ENCODE measurements around the gene USP10.

Gene USP10

DNA sequence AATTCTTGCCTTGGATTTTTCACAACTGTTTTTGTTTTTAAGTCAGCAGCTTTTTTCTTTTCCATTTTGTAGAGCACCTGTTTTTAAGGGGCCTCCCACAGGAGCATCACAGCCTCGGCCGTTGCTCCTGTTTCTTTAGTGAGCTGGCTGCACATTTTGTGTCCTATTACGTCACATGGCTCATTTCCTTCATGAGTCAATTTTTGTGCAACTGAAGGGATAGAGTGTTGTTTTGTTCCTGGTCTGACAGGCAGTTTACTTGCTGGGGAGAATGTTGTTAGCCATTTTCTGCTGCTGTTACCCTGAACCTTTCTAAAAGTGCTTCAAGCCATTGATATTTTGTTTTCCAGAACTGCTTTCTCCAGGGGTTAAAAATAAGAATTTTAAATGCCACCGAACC is 75.0 kb downstream of the USP10 start:
- H3K4me1 ChIP-seq (ENCODE audit: control extremely low read depth in 1 of 4, control insufficient read depth in 4 of 4, insufficient read depth in 4 of 4, low read length in 3 of 4), result no peaks in the 10 kb centered on the region
- peak overlapping the region in 1 of 7 experiments; percentile 19 for H3K4me3 ChIP-seq (ENCODE audit: control insufficient read depth in 1 of 7, extremely low read depth in 1 of 7, insufficient read depth in 4 of 7, low read depth in 2 of 7, low read length in 6 of 7)
- peaks cover 20 to 79% (median 68%) of the 10 kb centered on the region in 4 experiments for H3K36me3 ChIP-seq (ENCODE audit: control insufficient read depth in 4 of 4, insufficient read depth in 4 of 4, low read length in 3 of 4)
- H3K27me3 ChIP-seq (replicated peaks in 2 of 5; ENCODE audit: control insufficient read depth in 4 of 5, insufficient read depth in 5 of 5, low read length in 4 of 5), result no peaks in the 10 kb centered on the region
- POLR2A ChIA-PET, result no interaction called here
- 95% methylated on average over 3 of the region's 4 CpGs for WGBS (ENCODE audit: insufficient coverage)
- H3K9me3 ChIP-seq (ENCODE audit: control extremely low read depth in 1 of 5, control insufficient read depth in 4 of 5, insufficient read depth in 2 of 5, low read depth in 1 of 5, low read length in 4 of 5), result no peaks in the 10 kb centered on the region
- CTCF ChIA-PET, result interaction anchor here (1.0 kb wide), 1 partner anchor 21 kb away, joined by 3 read pairs; no protein-coding TSS in a partner anchor
- no peak overlapping the region for H3K27ac ChIP-seq (ENCODE audit: insufficient read depth in 1 of 2, low read depth in 1 of 2, low read length in 2 of 2, poor library complexity in 1 of 2, severe bottlenecking in 2 of 2)
- peak in 1 of 3 donors; percentile 21 for DNase-seq

DNA sequence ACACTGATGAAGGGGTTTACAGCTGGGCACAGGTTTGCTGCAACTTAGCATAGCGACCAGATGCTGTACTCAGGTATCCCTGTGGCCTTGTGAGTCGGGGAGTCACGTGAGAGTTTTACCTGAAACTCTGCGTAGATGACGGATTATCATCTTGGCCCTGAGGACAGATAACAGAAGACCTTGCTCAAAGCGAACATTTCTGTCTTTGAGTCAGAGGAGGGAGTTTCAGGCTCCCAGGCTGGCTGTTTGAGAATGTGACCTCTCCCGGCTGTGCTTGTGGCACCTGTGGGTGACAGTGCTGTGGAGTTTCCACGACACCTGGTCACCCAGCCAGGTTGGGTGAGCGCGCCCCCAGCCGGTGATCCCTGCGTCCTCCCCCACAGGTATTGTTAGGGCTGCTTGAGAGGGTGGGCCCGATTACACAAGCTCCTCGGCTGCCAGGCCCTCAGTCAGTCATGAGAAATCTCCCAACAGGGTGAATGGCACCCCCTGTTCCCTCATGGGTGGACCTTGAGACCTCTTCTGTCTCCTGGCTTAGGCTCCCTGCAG is 75.5 kb downstream of the USP10 start:
- WGBS (ENCODE audit: insufficient coverage), result 97% methylated on average over 14 of the region's 14 CpGs
- ChIA-PET POLR2A (no interaction called here), CTCF (interaction anchor here (1.0 kb wide), 1 partner anchor 22 kb away, joined by 3 read pairs; no protein-coding TSS in a partner anchor)
- DNase-seq, result no peak
- H3K36me3 ChIP-seq (ENCODE audit: control insufficient read depth in 4 of 4, insufficient read depth in 4 of 4, low read length in 3 of 4), result peaks cover 20 to 81% (median 69%) of the 10 kb centered on the region in 4 experiments
- H3K9me3 ChIP-seq (ENCODE audit: control extremely low read depth in 1 of 5, control insufficient read depth in 4 of 5, insufficient read depth in 2 of 5, low read depth in 1 of 5, low read length in 4 of 5), result no peaks in the 10 kb centered on the region
- H3K27me3 ChIP-seq (replicated peaks in 2 of 5; ENCODE audit: control insufficient read depth in 4 of 5, insufficient read depth in 5 of 5, low read length in 4 of 5), result no peaks in the 10 kb centered on the region
- peak overlapping the region in 1 of 2 experiments; percentile 34 for H3K27ac ChIP-seq (ENCODE audit: insufficient read depth in 1 of 2, low read depth in 1 of 2, low read length in 2 of 2, poor library complexity in 1 of 2, severe bottlenecking in 2 of 2)
- H3K4me3 ChIP-seq (ENCODE audit: control insufficient read depth in 1 of 7, extremely low read depth in 1 of 7, insufficient read depth in 4 of 7, low read depth in 2 of 7, low read length in 6 of 7), result peak overlapping the region in 1 of 7 experiments; percentile 54
- no peaks in the 10 kb centered on the region for H3K4me1 ChIP-seq (ENCODE audit: control extremely low read depth in 1 of 4, control insufficient read depth in 4 of 4, insufficient read depth in 4 of 4, low read length in 3 of 4)

DNA sequence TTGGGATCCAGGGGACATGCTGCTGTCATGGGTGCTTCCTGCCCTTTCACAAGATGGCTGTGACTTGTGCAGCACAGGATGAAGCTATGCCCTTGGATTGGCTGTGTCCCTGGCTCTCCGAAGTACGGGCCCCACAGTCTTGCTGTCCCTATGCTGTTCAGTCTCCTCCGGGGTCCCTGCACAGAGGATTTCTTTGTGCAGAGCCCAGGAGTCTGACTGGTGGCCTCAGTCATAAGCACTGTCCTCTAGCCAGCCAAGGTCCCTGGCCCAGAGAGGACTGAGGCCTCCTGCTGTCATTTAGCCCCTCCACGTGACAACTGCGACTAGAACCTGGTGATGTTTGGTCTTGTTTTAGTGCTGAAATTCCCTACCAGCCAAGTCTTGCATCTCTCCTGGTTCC is 77.6 kb downstream of the USP10 start:
- ChIA-PET POLR2A (no interaction called here), CTCF (interaction anchor here (0.9 kb wide), 1 partner anchor 34 kb away, joined by 4 read pairs; no protein-coding TSS in a partner anchor)
- Histone ChIP-seq H3K27me3 (replicated peaks in 2 of 5; ENCODE audit: control insufficient read depth in 4 of 5, insufficient read depth in 5 of 5, low read length in 4 of 5) (no peaks in the 10 kb centered on the region), H3K36me3 (ENCODE audit: control insufficient read depth in 4 of 4, insufficient read depth in 4 of 4, low read length in 3 of 4) (peaks cover 18 to 72% (median 62%) of the 10 kb centered on the region in 4 experiments), H3K4me3 (ENCODE audit: control insufficient read depth in 1 of 7, extremely low read depth in 1 of 7, insufficient read depth in 4 of 7, low read depth in 2 of 7, low read length in 6 of 7) (no peak overlapping the region), H3K9me3 (ENCODE audit: control extremely low read depth in 1 of 5, control insufficient read depth in 4 of 5, insufficient read depth in 2 of 5, low read depth in 1 of 5, low read length in 4 of 5) (no peaks in the 10 kb centered on the region), H3K4me1 (ENCODE audit: control extremely low read depth in 1 of 4, control insufficient read depth in 4 of 4, insufficient read depth in 4 of 4, low read length in 3 of 4) (no peaks in the 10 kb centered on the region), H3K27ac (ENCODE audit: insufficient read depth in 1 of 2, low read depth in 1 of 2, low read length in 2 of 2, poor library complexity in 1 of 2, severe bottlenecking in 2 of 2) (no peak overlapping the region)
- DNase-seq, result no peak
- WGBS (ENCODE audit: insufficient coverage), result 100% methylated on average over 4 of the region's 5 CpGs

DNA sequence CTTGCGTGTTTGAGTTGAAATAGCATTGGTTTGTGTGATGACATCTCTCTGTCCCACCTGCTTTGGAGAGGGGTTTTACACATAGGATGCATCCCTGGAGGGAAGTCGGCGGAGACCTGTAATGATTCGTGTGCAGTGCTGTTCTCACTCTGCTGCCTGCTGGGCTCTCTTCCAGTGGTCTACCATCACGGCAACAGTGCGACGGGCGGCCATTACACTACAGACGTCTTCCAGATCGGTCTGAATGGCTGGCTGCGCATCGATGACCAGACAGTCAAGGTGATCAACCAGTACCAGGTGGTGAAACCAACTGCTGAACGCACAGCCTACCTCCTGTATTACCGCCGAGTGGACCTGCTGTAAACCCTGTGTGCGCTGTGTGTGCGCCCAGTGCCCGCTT is 78.9 kb downstream of the USP10 start:
- no peak for DNase-seq
- ChIA-PET POLR2A (no interaction called here), CTCF (no interaction called here)
- H3K27ac ChIP-seq (ENCODE audit: insufficient read depth in 1 of 2, low read depth in 1 of 2, low read length in 2 of 2, poor library complexity in 1 of 2, severe bottlenecking in 2 of 2), result no peak overlapping the region
- H3K36me3 ChIP-seq (ENCODE audit: control insufficient read depth in 4 of 4, insufficient read depth in 4 of 4, low read length in 3 of 4), result peaks cover 16 to 60% (median 52%) of the 10 kb centered on the region in 4 experiments
- H3K4me3 ChIP-seq (ENCODE audit: control insufficient read depth in 1 of 7, extremely low read depth in 1 of 7, insufficient read depth in 4 of 7, low read depth in 2 of 7, low read length in 6 of 7), result no peak overlapping the region
- no peaks in the 10 kb centered on the region for H3K27me3 ChIP-seq (replicated peaks in 2 of 5; ENCODE audit: control insufficient read depth in 4 of 5, insufficient read depth in 5 of 5, low read length in 4 of 5)
- no peaks in the 10 kb centered on the region for H3K4me1 ChIP-seq (ENCODE audit: control extremely low read depth in 1 of 4, control insufficient read depth in 4 of 4, insufficient read depth in 4 of 4, low read length in 3 of 4)
- 98% methylated on average over 7 of the region's 18 CpGs for WGBS (ENCODE audit: insufficient coverage)
- no peaks in the 10 kb centered on the region for H3K9me3 ChIP-seq (ENCODE audit: control extremely low read depth in 1 of 5, control insufficient read depth in 4 of 5, insufficient read depth in 2 of 5, low read depth in 1 of 5, low read length in 4 of 5)

DNA sequence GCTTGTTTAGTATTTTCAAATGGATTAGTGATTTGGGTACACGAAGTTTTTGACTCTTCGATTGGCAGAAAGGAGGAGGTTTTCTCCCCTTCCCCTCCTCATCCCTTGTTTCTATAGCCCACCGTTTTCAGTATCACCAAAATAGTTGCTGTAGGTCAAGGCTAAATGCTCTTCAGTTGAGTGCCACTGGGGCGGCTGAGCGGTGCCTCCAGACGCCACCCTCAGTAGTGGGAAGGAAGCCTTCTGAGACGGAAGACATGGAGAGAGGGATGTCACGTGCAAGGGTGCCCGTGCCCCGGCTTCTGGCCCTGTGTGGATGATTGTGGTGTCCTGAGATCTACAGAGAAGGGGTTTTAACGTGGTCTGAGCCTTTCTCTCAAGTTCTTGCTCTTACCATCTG is 80.3 kb downstream of the USP10 start:
- peaks cover 16 to 49% (median 42%) of the 10 kb centered on the region in 4 experiments for H3K36me3 ChIP-seq (ENCODE audit: control insufficient read depth in 4 of 4, insufficient read depth in 4 of 4, low read length in 3 of 4)
- H3K4me1 ChIP-seq (ENCODE audit: control extremely low read depth in 1 of 4, control insufficient read depth in 4 of 4, insufficient read depth in 4 of 4, low read length in 3 of 4), result no peaks in the 10 kb centered on the region
- H3K9me3 ChIP-seq (ENCODE audit: control extremely low read depth in 1 of 5, control insufficient read depth in 4 of 5, insufficient read depth in 2 of 5, low read depth in 1 of 5, low read length in 4 of 5), result no peaks in the 10 kb centered on the region
- H3K4me3 ChIP-seq (ENCODE audit: control insufficient read depth in 1 of 7, extremely low read depth in 1 of 7, insufficient read depth in 4 of 7, low read depth in 2 of 7, low read length in 6 of 7), result no peak overlapping the region
- WGBS (ENCODE audit: insufficient coverage), result 94% methylated on average over 8 of the region's 11 CpGs
- H3K27me3 ChIP-seq (replicated peaks in 2 of 5; ENCODE audit: control insufficient read depth in 4 of 5, insufficient read depth in 5 of 5, low read length in 4 of 5), result no peaks in the 10 kb centered on the region
- CTCF ChIA-PET, result no interaction called here
- no peak overlapping the region for H3K27ac ChIP-seq (ENCODE audit: insufficient read depth in 1 of 2, low read depth in 1 of 2, low read length in 2 of 2, poor library complexity in 1 of 2, severe bottlenecking in 2 of 2)
- DNase-seq, result no peak
- POLR2A ChIA-PET, result interaction anchor here (0.6 kb wide), 2 partner anchors 215 to 217 kb away, joined by 3 to 8 read pairs; no protein-coding TSS in a partner anchor

DNA sequence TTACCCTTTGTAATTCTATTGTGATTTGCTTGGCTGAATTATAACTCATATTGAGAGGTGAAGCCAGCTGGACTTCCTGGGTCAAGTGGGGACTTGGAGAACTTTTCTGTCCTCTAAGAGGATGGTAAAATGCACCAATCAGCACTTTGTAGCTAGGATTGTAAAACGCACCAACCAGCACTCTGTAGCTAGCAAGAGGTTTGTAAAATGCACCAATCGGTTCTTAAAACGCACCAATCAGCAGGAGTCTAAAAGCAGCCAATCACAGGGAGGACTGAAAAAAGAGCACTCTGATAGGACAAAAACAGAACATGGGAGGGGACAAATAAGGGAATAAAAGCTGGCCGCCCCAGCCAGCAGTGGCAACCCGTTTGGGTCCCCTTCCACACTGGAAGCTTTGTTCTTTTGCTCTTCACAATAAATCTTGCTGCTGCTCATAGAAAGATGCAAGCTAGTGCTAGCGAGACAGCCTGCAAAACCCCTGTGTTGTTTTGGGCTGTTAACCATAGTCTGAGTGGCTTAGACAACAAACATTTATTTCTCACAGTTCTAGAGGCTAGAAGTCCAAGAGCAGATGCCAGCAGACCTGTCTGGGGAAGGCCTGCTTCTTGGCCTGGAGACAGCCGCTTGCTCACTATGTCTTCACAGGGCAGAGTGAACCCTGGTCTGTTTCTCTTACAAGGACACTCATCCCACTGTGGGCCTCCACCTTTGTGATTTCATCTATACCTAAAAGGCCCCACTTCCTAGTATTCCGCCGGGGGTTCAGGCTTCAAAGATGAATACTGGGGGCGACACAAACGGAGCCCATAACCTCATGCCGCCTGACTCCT is 81.0 kb downstream of the USP10 start:
- Histone ChIP-seq H3K4me3 (ENCODE audit: control insufficient read depth in 1 of 7, extremely low read depth in 1 of 7, insufficient read depth in 4 of 7, low read depth in 2 of 7, low read length in 6 of 7) (no peak overlapping the region), H3K36me3 (ENCODE audit: control insufficient read depth in 4 of 4, insufficient read depth in 4 of 4, low read length in 3 of 4) (peaks cover 12 to 42% (median 35%) of the 10 kb centered on the region in 4 experiments), H3K4me1 (ENCODE audit: control extremely low read depth in 1 of 4, control insufficient read depth in 4 of 4, insufficient read depth in 4 of 4, low read length in 3 of 4) (peaks cover 0 to 6% (median under 1%) of the 10 kb centered on the region in 4 experiments), H3K27me3 (replicated peaks in 2 of 5; ENCODE audit: control insufficient read depth in 4 of 5, insufficient read depth in 5 of 5, low read length in 4 of 5) (no peaks in the 10 kb centered on the region), H3K27ac (ENCODE audit: insufficient read depth in 1 of 2, low read depth in 1 of 2, low read length in 2 of 2, poor library complexity in 1 of 2, severe bottlenecking in 2 of 2) (no peak overlapping the region), H3K9me3 (ENCODE audit: control extremely low read depth in 1 of 5, control insufficient read depth in 4 of 5, insufficient read depth in 2 of 5, low read depth in 1 of 5, low read length in 4 of 5) (no peaks in the 10 kb centered on the region)
- ChIA-PET POLR2A (interaction anchor here (0.6 kb wide), 2 partner anchors 215 to 217 kb away, joined by 3 to 8 read pairs; no protein-coding TSS in a partner anchor), CTCF (interaction anchor here (1.5 kb wide), 1 partner anchor 10 kb away, joined by 3 read pairs; no protein-coding TSS in a partner anchor)
- no peak for DNase-seq
- 96% methylated on average over 12 of the region's 12 CpGs for WGBS (ENCODE audit: insufficient coverage)

DNA sequence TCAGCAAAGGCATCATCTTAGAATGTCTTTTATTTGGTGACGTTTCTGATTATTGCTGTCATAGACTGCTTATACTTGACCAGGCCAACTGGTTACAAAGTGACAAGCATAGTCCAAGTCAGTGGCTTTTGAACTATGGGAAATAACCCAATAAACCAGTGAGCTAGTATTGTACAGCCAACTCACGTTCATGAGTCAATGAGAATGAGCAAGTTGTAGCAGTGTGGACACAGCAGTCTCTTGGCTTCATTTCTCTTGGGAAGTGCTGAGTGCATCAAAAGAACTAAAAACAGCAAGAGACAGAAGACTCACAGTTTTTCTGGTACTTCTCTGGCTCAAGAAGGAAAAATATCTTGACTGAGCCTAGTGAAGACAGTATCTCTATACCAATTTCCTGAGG is 83.0 kb downstream of the USP10 start:
- no peaks in the 10 kb centered on the region for H3K9me3 ChIP-seq (ENCODE audit: control extremely low read depth in 1 of 5, control insufficient read depth in 4 of 5, insufficient read depth in 2 of 5, low read depth in 1 of 5, low read length in 4 of 5)
- no peak for DNase-seq
- CTCF ChIA-PET, result no interaction called here
- POLR2A ChIA-PET, result no interaction called here
- no peak overlapping the region for H3K27ac ChIP-seq (ENCODE audit: insufficient read depth in 1 of 2, low read depth in 1 of 2, low read length in 2 of 2, poor library complexity in 1 of 2, severe bottlenecking in 2 of 2)
- peaks cover 6 to 23% (median 16%) of the 10 kb centered on the region in 4 experiments for H3K36me3 ChIP-seq (ENCODE audit: control insufficient read depth in 4 of 4, insufficient read depth in 4 of 4, low read length in 3 of 4)
- no peaks in the 10 kb centered on the region for H3K27me3 ChIP-seq (replicated peaks in 2 of 5; ENCODE audit: control insufficient read depth in 4 of 5, insufficient read depth in 5 of 5, low read length in 4 of 5)
- WGBS (ENCODE audit: insufficient coverage), result 100% methylated on average over 2 of the region's 2 CpGs
- no peak overlapping the region for H3K4me3 ChIP-seq (ENCODE audit: control insufficient read depth in 1 of 7, extremely low read depth in 1 of 7, insufficient read depth in 4 of 7, low read depth in 2 of 7, low read length in 6 of 7)
- H3K4me1 ChIP-seq (ENCODE audit: control extremely low read depth in 1 of 4, control insufficient read depth in 4 of 4, insufficient read depth in 4 of 4, low read length in 3 of 4), result peaks cover 0 to 13% (median 4%) of the 10 kb centered on the region in 4 experiments
